ENCODE data around the gene CENPM. TPM values are rescaled to one million over a fixed set of nuclear protein-coding genes. Genes with fewer than 3 reads are reported as not detected.

Gene CENPM
- total RNA-seq, 2 experiments from 2014 or later: 7.6 to 8.4 TPM

GRCh38 chr22:41940832-41941765, 5.9 kb downstream of the CENPM start:
- ChIA-PET CTCF (interaction anchor here (0.5 to 6.7 kb wide), 24 partner anchors 12 to 351 kb away, joined by 3 to 63 read pairs (median 4); partner anchors contain the start of genes PMM1, SREBF2 and TNFRSF13C), POLR2A (interaction anchor here (0.5 to 3.4 kb wide), 33 partner anchors 14 to 1084 kb away, joined by 3 to 107 read pairs (median 7); partner anchors contain the start of genes CCDC134, MEI1, PMM1 and SHISA8)
- Histone ChIP-seq H3K27ac (ENCODE audit: low read depth in 1 of 2, low read length in 2 of 2) (peak overlapping the region; percentile 96 to 99), H3K36me3 (ENCODE audit: insufficient read depth, low read length) (no peaks in the 10 kb centered on the region), H3K27me3 (ENCODE audit: control insufficient read depth in 1 of 2, insufficient read depth in 2 of 2, low read length in 2 of 2) (no peaks in the 10 kb centered on the region), H3K4me3 (ENCODE audit: low read length) (peak overlapping the region; percentile 18), H3K4me1 (ENCODE audit: insufficient read depth, low read length) (peaks cover 43% of the 10 kb centered on the region), H3K9me3 (ENCODE audit: control insufficient read depth in 1 of 2, insufficient read depth in 1 of 2, low read length in 2 of 2) (no peaks in the 10 kb centered on the region)
- Mint-ChIP-seq H3K36me3 (ENCODE audit: low read depth) (peaks cover 4% of the 10 kb centered on the region), H3K9me3 (no peaks in the 10 kb centered on the region), H3K4me3 (peak overlapping the region; percentile 78), H3K27ac (peak overlapping the region; percentile 97), H3K27me3 (no peaks in the 10 kb centered on the region), H3K4me1 (ENCODE audit: low read depth) (peaks cover 39% of the 10 kb centered on the region)
- peak; percentile 98 for TF ChIP-seq CTCF (IDR thresholded peaks at IDR 0.05)
- DNase-seq (peak; percentile 80 to 92 (median 86)), ATAC-seq (ENCODE audit: poor library complexity) (peak; percentile 61)
- intact Hi-C loops (cut with DNase I, micrococcal nuclease): loop anchor here (1.0 to 2.0 kb wide), 8 partner anchors 14 to 275 kb away; partner anchors contain the start of gene TNFRSF13C (in 1 of the 2)

- Histone ChIP-seq H3K9me3 (ENCODE audit: control insufficient read depth in 1 of 2, insufficient read depth in 1 of 2, low read length in 2 of 2) (no peaks in the 10 kb centered on the region), H3K27me3 (ENCODE audit: control insufficient read depth in 1 of 2, insufficient read depth in 2 of 2, low read length in 2 of 2) (no peaks in the 10 kb centered on the region), H3K36me3 (ENCODE audit: insufficient read depth, low read length) (no peaks in the 10 kb centered on the region), H3K27ac (ENCODE audit: low read depth in 1 of 2, low read length in 2 of 2) (peak overlapping the region; percentile 96 to 99), H3K4me3 (ENCODE audit: low read length) (peak overlapping the region; percentile 45), H3K4me1 (ENCODE audit: insufficient read depth, low read length) (peaks cover 36% of the 10 kb centered on the region)
- Mint-ChIP-seq H3K27ac (peak overlapping the region; percentile 97), H3K4me3 (peak overlapping the region; percentile 79), H3K4me1 (ENCODE audit: low read depth) (peaks cover 34% of the 10 kb centered on the region), H3K9me3 (no peaks in the 10 kb centered on the region), H3K27me3 (no peaks in the 10 kb centered on the region), H3K36me3 (ENCODE audit: low read depth) (peaks cover 4% of the 10 kb centered on the region)
- ChIA-PET CTCF (interaction anchor here (0.5 to 6.7 kb wide), 20 partner anchors 13 to 350 kb away, joined by 3 to 63 read pairs (median 5); partner anchors contain the start of genes PMM1, SREBF2 and TNFRSF13C), POLR2A (interaction anchor here (0.7 to 3.4 kb wide), 32 partner anchors 13 to 1083 kb away, joined by 3 to 107 read pairs (median 8); partner anchors contain the start of genes CCDC134, MEI1, PMM1 and SHISA8)
- intact Hi-C loops (cut with DNase I, micrococcal nuclease): loop anchor here in 1 of 2 experiments (2.0 kb wide), 2 partner anchors 13 to 193 kb away; partner anchors contain the start of gene TNFRSF13C
- peak; percentile 76 for ATAC-seq (ENCODE audit: poor library complexity)
- TF ChIP-seq CTCF (IDR thresholded peaks at IDR 0.05): no peak
- peak; percentile 85 to 99 (median 90) for DNase-seq
Observed at GRCh38 chr22:41939981-41940831, 6.7 kb downstream of the CENPM start.

GRCh38 chr22:41936894-41937169, 10.1 kb downstream of the CENPM start:
- Histone ChIP-seq H3K36me3 (ENCODE audit: insufficient read depth, low read length) (no peaks in the 10 kb centered on the region), H3K9me3 (ENCODE audit: control insufficient read depth in 1 of 2, insufficient read depth in 1 of 2, low read length in 2 of 2) (no peaks in the 10 kb centered on the region), H3K27me3 (ENCODE audit: control insufficient read depth in 1 of 2, insufficient read depth in 2 of 2, low read length in 2 of 2) (no peaks in the 10 kb centered on the region), H3K27ac (ENCODE audit: low read depth in 1 of 2, low read length in 2 of 2) (no peak overlapping the region), H3K4me1 (ENCODE audit: insufficient read depth, low read length) (peaks cover 35% of the 10 kb centered on the region), H3K4me3 (ENCODE audit: low read length) (no peak overlapping the region)
- no peak for TF ChIP-seq CTCF (IDR thresholded peaks at IDR 0.05)
- Mint-ChIP-seq H3K9me3 (no peaks in the 10 kb centered on the region), H3K4me1 (ENCODE audit: low read depth) (peaks cover 33% of the 10 kb centered on the region), H3K27ac (peak overlapping the region; percentile 69), H3K4me3 (no peak overlapping the region), H3K36me3 (ENCODE audit: low read depth) (peaks cover 4% of the 10 kb centered on the region), H3K27me3 (no peaks in the 10 kb centered on the region)
- ATAC-seq (ENCODE audit: poor library complexity): no peak
- DNase-seq: no peak
- intact Hi-C loops (cut with DNase I, micrococcal nuclease): no loop called here
- ChIA-PET POLR2A (interaction anchor here (2.3 kb wide), 1 partner anchor 11 kb away, joined by 7 read pairs; the partner anchor contains the start of gene TNFRSF13C), CTCF (interaction anchor here (6.7 kb wide), 1 partner anchor 11 kb away, joined by 63 read pairs; the partner anchor contains the start of gene TNFRSF13C)

All from CD4-positive, alpha-beta T cell (primary cell).